PC-3 (cell line): ENCODE measurements around the gene RINL. TPM values are rescaled to one million over a fixed set of nuclear protein-coding genes. Genes with fewer than 3 reads are reported as not detected.
"Not testable (repeated sequence)": the region's sequence is repeated elsewhere in the genome, so short reads cannot be mapped to it uniquely, and the experiment has no call there.

Source experiments
- ATAC-seq: fragments of 200-7000 bp; cut with Tn5 transposase; 2 replicates; pipeline ENCODE4 v1.9.1; 2020; ENCODE audit warnings: mild to moderate bottlenecking, moderate library complexity
- BruUV-seq: library from RNA; stranded (reverse); fragments of 400-500 nt; replicated peaks from 2 replicates; lab custom pipeline; 2021; lab: Mats Ljungman, UMichigan
- CTCF ChIA-PET: fragments of 300-600 bp; sonication (Branson Sonifier 250); formaldehyde crosslinking; loops from one replicate; lab custom pipeline; 2022; ENCODE audit warnings: antibody characterized with exemption; lab: Charles Lee
- POLR2A ChIA-PET: fragments of 300-600 bp; sonication (Branson Sonifier 250); formaldehyde crosslinking; loops from one replicate; lab custom pipeline; 2022; ENCODE audit warnings: antibody characterized with exemption; ENCODE audit not compliant: unreplicated experiment; lab: Charles Lee
- DNase-seq: peaks from one replicate; pipeline ENCODE4 v3.0.0-alpha.2; 2015
- H2AFZ ChIP-seq: fragments of 300-600 bp; sonication (generic); 2 replicates; pipeline ENCODE4 v1.6.0; 2016; ENCODE audit warnings: antibody characterized with exemption, low read length
- H3F3A ChIP-seq: fragments of 300-600 bp; sonication (generic); one replicate; pipeline ENCODE4 v1.6.0; 2017; ENCODE audit warnings: antibody characterized with exemption, low read length, control low read depth, mild to moderate bottlenecking; ENCODE audit not compliant: unreplicated experiment
- H3K27ac ChIP-seq: fragments of 300-600 bp; sonication (generic); 2 replicates; pipeline ENCODE4 v1.5.1; 2016; ENCODE audit warnings: mild to moderate bottlenecking, low read length
- H3K27me3 ChIP-seq: fragments of 300-600 bp; sonication (generic); 2 replicates; pipeline ENCODE4 v1.6.1; 2016; ENCODE audit warnings: low read length, mixed read lengths
- H3K36me3 ChIP-seq: fragments of 300-600 bp; sonication (generic); 2 replicates; pipeline ENCODE4 v1.6.1; 2016; ENCODE audit warnings: low read depth, mixed run types, low read length, mixed read lengths
- H3K4me1 ChIP-seq: fragments of 300-600 bp; sonication (generic); 2 replicates; pipeline ENCODE4 v1.5.1; 2016; ENCODE audit warnings: low read length; ENCODE audit not compliant: insufficient read depth
- H3K4me2 ChIP-seq: fragments of 300-600 bp; sonication (generic); 2 replicates; pipeline ENCODE4 v1.6.0; 2016; ENCODE audit warnings: low read length
- H3K4me3 ChIP-seq: fragments of 300-600 bp; sonication (generic); 2 replicates; pipeline ENCODE4 v1.5.1; 2016; ENCODE audit warnings: mild to moderate bottlenecking, low read length, mixed read lengths
- H3K79me2 ChIP-seq: fragments of 300-600 bp; sonication (generic); 2 replicates; pipeline ENCODE4 v1.6.1; 2017; ENCODE audit warnings: low read length, mixed read lengths
- H3K9ac ChIP-seq: fragments of 300-600 bp; sonication (generic); 2 replicates; pipeline ENCODE4 v1.6.0; 2016; ENCODE audit warnings: mild to moderate bottlenecking, low read length
- H3K9me2 ChIP-seq: fragments of 300-600 bp; sonication (generic); replicated peaks from 2 replicates; pipeline ENCODE4 v1.6.1; 2016; ENCODE audit warnings: mixed run types, low read length, mixed read lengths
- H3K9me3 ChIP-seq: fragments of 300-600 bp; sonication (generic); 2 replicates; pipeline ENCODE4 v1.6.1; 2016; ENCODE audit warnings: low read length, mixed read lengths
- H4K20me1 ChIP-seq: fragments of 300-600 bp; sonication (generic); 2 replicates; pipeline ENCODE4 v1.6.1; 2016; ENCODE audit warnings: low read length, mixed read lengths
- CTCF ChIP-seq: fragments of 300-600 bp; sonication (generic); conservative IDR thresholded peaks from 2 replicates; pipeline ENCODE4 v1.5.1; 2017; ENCODE audit warnings: antibody characterized with exemption, low read depth, mild to moderate bottlenecking, low read length
- EZH2 ChIP-seq: fragments of 300-600 bp; sonication (generic); IDR thresholded peaks from one replicate; pipeline ENCODE4 v1.6.1; 2017; ENCODE audit warnings: antibody characterized with exemption, mild to moderate bottlenecking, low read length; ENCODE audit not compliant: unreplicated experiment
- EZH2phosphoT487 ChIP-seq: fragments of 300-600 bp; sonication (generic); IDR thresholded peaks from 2 replicates; pipeline ENCODE4 v1.6.1; 2018; ENCODE audit warnings: mild to moderate bottlenecking, antibody characterized with exemption, low read length, borderline replicate concordance
- intact Hi-C: fragments of 100-400 bp; cut with micrococcal nuclease; formaldehyde crosslinking; loops from 2 replicates; pipeline ENCODE4 v1.9.0; 2023
- total RNA-seq: library from RNA; depleted of rRNA; stranded (reverse); fragments of >200 nt; gene quantifications from 2 replicates; pipeline ENCODE4 v1.2.3, GENCODE V29; 2014

RINL gene
- total RNA-seq, 1 experiment from 2014 or later = 3.2 TPM

GRCh38 chr19:38861368-38861767 is 16.7 kb downstream of the RINL start:
- CTCF ChIA-PET = interaction anchor here (0.7 kb wide), 1 partner anchor 191 kb away, joined by 6 read pairs; no protein-coding TSS in a partner anchor
- no peak for TF ChIP-seq EZH2phosphoT487
- TF ChIP-seq CTCF = no peak
- no peak for TF ChIP-seq EZH2
- POLR2A ChIA-PET = interaction anchor here (0.7 kb wide), 1 partner anchor 72 kb away, joined by 22 read pairs; no protein-coding TSS in a partner anchor
- Histone ChIP-seq H3K36me3 (no peaks in the 10 kb centered on the region), H3F3A (no peaks in the 10 kb centered on the region), H2AFZ (no peak overlapping the region), H3K27ac (no peak overlapping the region), H3K79me2 (no peaks in the 10 kb centered on the region), H3K4me2 (no peak overlapping the region), H3K9ac (no peak overlapping the region), H3K4me1 (peaks cover 18% of the 10 kb centered on the region), H4K20me1 (no peaks in the 10 kb centered on the region), H3K27me3 (no peaks in the 10 kb centered on the region), H3K4me3 (no peak overlapping the region), H3K9me3 (no peaks in the 10 kb centered on the region), H3K9me2 (no peaks in the 10 kb centered on the region)
- BruUV-seq = no TSS peak
- intact Hi-C loops = no loop called here
- DNase-seq = no peak
- ATAC-seq = no peak

- ATAC-seq, H3K79me2 ChIP-seq, DNase-seq, H3K9ac ChIP-seq, H3K27me3 ChIP-seq, BruUV-seq, CTCF ChIA-PET, H3K9me3 ChIP-seq, POLR2A ChIA-PET, intact Hi-C loops, H3K9me2 ChIP-seq, H3K4me3 ChIP-seq, H3K36me3 ChIP-seq, H2AFZ ChIP-seq, H4K20me1 ChIP-seq, H3F3A ChIP-seq, H3K27ac ChIP-seq, H3K4me2 ChIP-seq: not testable (repeated sequence)
- peaks cover 12% of the 10 kb centered on the region for H3K4me1 ChIP-seq
These were observed 18.4 kb downstream of the RINL start for GRCh38 chr19:38859631-38860204.

DNA sequence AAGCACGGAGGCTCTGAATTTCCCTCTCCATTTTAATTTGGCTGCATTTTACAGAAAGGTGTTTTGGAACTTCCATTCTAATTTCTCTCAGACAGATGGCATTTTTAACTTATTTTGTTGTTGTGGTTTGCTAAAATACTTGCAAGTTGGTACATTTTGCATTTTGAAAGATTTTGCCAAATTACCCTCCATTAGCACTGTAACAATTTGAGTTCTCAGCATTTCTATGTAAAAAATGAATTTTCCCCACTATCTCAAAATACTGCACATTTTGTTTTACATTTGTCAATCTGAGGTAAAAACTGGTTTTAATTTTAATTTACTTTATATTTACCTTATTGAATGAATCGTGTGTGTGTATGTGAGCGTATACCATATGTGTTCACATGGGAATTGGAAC is 21.3 kb downstream of the RINL start:
- Histone ChIP-seq H3K4me3 (no peak overlapping the region), H3K27ac (no peak overlapping the region), H3K9me2 (no peaks in the 10 kb centered on the region), H3K4me2 (no peak overlapping the region), H3F3A (no peaks in the 10 kb centered on the region), H3K9me3 (no peaks in the 10 kb centered on the region), H3K79me2 (no peaks in the 10 kb centered on the region), H4K20me1 (no peaks in the 10 kb centered on the region), H2AFZ (no peak overlapping the region), H3K4me1 (no peaks in the 10 kb centered on the region), H3K36me3 (no peaks in the 10 kb centered on the region), H3K27me3 (no peaks in the 10 kb centered on the region), H3K9ac (no peak overlapping the region)
- no peak for ATAC-seq
- TF ChIP-seq CTCF (no peak), EZH2phosphoT487 (no peak)
- intact Hi-C loops = no loop called here
- BruUV-seq = no TSS peak
- DNase-seq = no peak
- CTCF ChIA-PET = no interaction called here
- POLR2A ChIA-PET = no interaction called here

DNA sequence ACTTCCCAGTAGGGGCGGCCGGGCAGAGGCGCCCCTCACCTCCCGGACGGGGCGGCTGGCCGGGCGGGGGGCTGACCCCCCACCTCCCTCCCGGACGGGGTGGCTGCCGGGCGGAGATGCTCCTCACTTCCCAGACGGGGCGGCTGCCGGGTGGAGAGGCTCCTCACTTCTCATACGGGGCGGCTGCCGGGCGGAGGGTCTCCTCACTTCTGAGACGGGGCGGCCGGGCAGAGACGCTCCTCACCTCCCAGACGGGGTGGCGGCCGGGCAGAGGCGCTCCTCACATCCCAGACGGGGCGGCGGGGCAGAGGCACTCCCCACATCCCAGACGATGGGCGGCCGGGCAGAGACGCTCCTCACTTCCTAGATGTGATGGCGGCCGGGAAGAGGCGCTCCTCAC is 22.3 kb downstream of the RINL start:
- H3K79me2 ChIP-seq, H3K9me3 ChIP-seq, H3K4me2 ChIP-seq, H3F3A ChIP-seq, H3K36me3 ChIP-seq, POLR2A ChIA-PET, intact Hi-C loops, DNase-seq, BruUV-seq, H3K9ac ChIP-seq, H3K4me3 ChIP-seq, CTCF ChIA-PET, H3K27me3 ChIP-seq, H4K20me1 ChIP-seq, H3K9me2 ChIP-seq, H2AFZ ChIP-seq, H3K4me1 ChIP-seq, H3K27ac ChIP-seq, ATAC-seq: not testable (repeated sequence)

DNA sequence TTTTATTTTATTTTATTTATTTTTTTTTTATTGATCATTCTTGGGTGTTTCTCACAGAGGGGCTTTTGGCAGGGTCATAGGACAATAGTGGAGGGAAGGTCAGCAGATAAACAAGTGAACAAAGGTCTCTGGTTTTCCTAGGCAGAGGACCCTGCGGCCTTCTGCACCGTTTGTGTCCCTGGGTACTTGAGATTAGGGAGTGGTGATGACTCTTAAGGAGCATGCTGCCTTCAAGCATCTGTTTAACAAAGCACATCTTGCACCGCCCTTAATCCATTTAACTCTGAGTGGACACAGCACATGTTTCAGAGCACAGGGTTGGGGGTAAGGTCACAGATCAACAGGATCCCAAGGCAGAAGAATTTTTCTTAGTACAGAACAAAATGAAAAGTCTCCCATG is 23.1 kb downstream of the RINL start:
- CTCF ChIA-PET, ATAC-seq, H3K9me2 ChIP-seq, H3K27me3 ChIP-seq, H3K27ac ChIP-seq, H3K9ac ChIP-seq, DNase-seq, H3K36me3 ChIP-seq, H2AFZ ChIP-seq, H4K20me1 ChIP-seq, H3K9me3 ChIP-seq, H3K79me2 ChIP-seq, POLR2A ChIA-PET, H3K4me3 ChIP-seq, H3K4me2 ChIP-seq, H3F3A ChIP-seq, BruUV-seq: not testable (repeated sequence)
- intact Hi-C loops = loop anchor here (5.0 kb wide), 1 partner anchor 42 kb away; the partner anchor contains the start of genes NFKBIB and SIRT2
- H3K4me1 ChIP-seq = peaks cover 12% of the 10 kb centered on the region
